A172 (cell line): ENCODE data around the gene COL26A1. TPM values are rescaled to one million over a fixed set of nuclear protein-coding genes. Genes with fewer than 3 reads are reported as not detected.

Experiments
- DNase-seq: peaks from one replicate; pipeline ENCODE4 v3.0.0-alpha.2; 2015; ENCODE audit warnings: low spot score
- total RNA-seq: library from RNA; depleted of rRNA; stranded (reverse); fragments of >200 nt; shearing (Covaris generic); gene quantifications from 2 replicates; pipeline ENCODE4 v1.2.3, GENCODE V29; 2014

Gene COL26A1
- total RNA-seq, 1 experiment from 2014 or later = not detected

- no peak for DNase-seq
These were observed 8.2 kb downstream of the COL26A1 start for GRCh38 chr7:101370836-101371235.

GRCh38 chr7:101373812-101374614 is 11.3 kb downstream of the COL26A1 start:
- DNase-seq = no peak

GRCh38 chr7:101374990-101375389 is 12.3 kb downstream of the COL26A1 start:
- no peak for DNase-seq

GRCh38 chr7:101376601-101377000 is 13.9 kb downstream of the COL26A1 start:
- no peak for DNase-seq

- DNase-seq = peak; percentile 42
These were observed 14.6 kb downstream of the COL26A1 start for GRCh38 chr7:101377189-101377736.

- peak; percentile 31 for DNase-seq
These were observed 16.1 kb downstream of the COL26A1 start for GRCh38 chr7:101378751-101379174.

- no peak for DNase-seq
These were observed 16.6 kb downstream of the COL26A1 start for GRCh38 chr7:101379302-101379701.

- no peak for DNase-seq
These were observed 19.0 kb downstream of the COL26A1 start for GRCh38 chr7:101381549-101382111.

GRCh38 chr7:101382937-101383336 is 20.3 kb downstream of the COL26A1 start:
- DNase-seq = no peak

- DNase-seq = no peak
These were observed 23.5 kb downstream of the COL26A1 start for GRCh38 chr7:101386177-101386557.

- DNase-seq = peak; percentile 26
These were observed 24.0 kb downstream of the COL26A1 start for GRCh38 chr7:101386558-101387231.

GRCh38 chr7:101390901-101391301 is 28.2 kb downstream of the COL26A1 start:
- DNase-seq = no peak

GRCh38 chr7:101391991-101392390 is 29.3 kb downstream of the COL26A1 start:
- no peak for DNase-seq

- no peak for DNase-seq
These were observed 31.2 kb downstream of the COL26A1 start for GRCh38 chr7:101393865-101394264.

GRCh38 chr7:101395376-101395775 is 32.7 kb downstream of the COL26A1 start:
- peak; percentile 46 for DNase-seq

GRCh38 chr7:101397243-101397642 is 34.6 kb downstream of the COL26A1 start:
- no peak for DNase-seq

GRCh38 chr7:101397770-101398324 is 35.2 kb downstream of the COL26A1 start:
- no peak for DNase-seq

GRCh38 chr7:101398396-101399289 is 36.0 kb downstream of the COL26A1 start:
- DNase-seq = no peak

GRCh38 chr7:101399759-101400158 is 37.1 kb downstream of the COL26A1 start:
- DNase-seq = no peak

- DNase-seq = no peak
These were observed 38.1 kb downstream of the COL26A1 start for GRCh38 chr7:101400751-101401150.

- DNase-seq = no peak
These were observed 38.9 kb downstream of the COL26A1 start for GRCh38 chr7:101401390-101402080.
